Urothelium cell line (cell line): ENCODE results near the gene ACTRT2.

Experiments used
- DNase-seq: peaks from one replicate; pipeline ENCODE4 v3.0.0; 2011; ENCODE audit warnings: low spot score, mixed read lengths
- FAIRE-seq: peaks from 2 replicates; lab custom pipeline; 2011; peaks lifted over from hg19 to GRCh38; lab: Jason Lieb, UNC

Gene ACTRT2

GRCh38 chr1:3015744-3016143, 5.5 kb upstream of the ACTRT2 start:
- DNase-seq (no peak), FAIRE-seq (no peak)

- FAIRE-seq, result no peak
- DNase-seq, result no peak
These were observed 4.4 kb upstream of the ACTRT2 start for GRCh38 chr1:3016641-3017439.

DNA sequence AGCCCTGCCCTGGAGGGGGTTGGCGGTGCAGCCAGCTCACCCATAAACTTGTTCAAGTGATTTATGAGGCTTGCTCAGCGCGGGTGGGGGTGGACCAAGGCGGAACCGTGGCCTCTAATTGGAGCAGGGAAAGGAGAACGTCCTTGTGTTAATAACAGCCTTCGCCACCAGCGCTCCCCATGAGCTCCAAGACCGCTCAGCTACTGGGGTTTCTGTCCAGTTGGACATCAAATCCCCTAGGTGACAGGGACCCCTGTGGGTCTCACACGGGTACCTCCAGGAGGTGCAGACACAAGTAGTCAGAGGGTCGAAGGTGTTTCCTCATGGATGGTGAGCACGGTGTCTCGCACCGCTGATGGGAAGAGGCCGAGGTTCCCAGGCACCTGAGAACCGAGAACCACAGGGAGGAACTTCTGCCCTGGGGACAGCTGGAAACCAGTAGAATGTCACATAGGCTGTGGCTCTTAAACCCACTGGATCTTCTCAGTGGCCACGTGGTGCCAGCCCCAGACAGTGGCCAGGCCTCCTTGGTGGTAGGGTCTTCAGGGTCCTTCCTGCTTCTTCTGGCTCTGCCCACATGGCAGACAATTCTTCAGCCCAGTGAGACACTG, 3.7 kb upstream of the ACTRT2 start:
- FAIRE-seq (no peak), DNase-seq (no peak)

DNA sequence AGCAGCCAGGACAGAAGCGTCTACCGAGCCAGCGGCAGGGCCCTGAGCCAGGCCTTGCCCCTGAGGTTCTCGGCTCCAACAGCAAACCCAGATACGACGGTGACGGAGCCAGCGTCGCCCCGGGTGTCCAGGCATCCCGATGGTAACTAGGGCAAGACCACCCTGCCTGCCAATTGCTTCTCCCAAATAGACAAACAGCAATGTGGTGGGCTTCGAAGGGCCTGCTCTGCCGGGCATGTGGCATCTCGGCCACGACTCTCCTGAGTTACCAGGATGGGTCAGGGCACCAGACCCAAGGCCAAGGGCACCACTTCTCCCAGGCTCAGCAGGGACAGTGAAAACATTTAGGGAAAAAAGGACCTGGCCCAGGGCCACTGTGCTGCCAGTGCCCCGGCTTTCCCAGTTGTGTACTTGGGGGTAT, 3.2 kb upstream of the ACTRT2 start:
- FAIRE-seq (no peak), DNase-seq (no peak)

DNA sequence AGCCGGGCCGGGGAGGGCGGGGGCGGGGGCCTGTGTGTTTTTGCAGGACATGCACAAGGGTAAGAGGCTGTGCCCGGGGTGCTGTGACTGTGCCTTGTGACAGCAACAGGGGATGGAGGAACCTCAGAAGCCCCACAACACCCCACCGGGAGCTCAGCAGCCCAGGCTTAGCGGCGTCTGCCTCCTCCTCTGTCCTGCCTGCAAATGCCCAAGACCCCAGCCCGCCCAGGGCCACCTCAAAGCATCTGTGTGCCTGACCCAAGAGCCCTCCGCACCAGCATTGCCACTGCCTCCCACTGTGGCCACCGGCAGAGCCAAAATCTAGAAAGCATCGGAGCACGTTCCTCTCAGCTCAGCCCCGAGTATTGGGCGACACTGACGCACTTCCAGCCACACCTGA, 2.7 kb upstream of the ACTRT2 start:
- DNase-seq (no peak), FAIRE-seq (no peak)

DNA sequence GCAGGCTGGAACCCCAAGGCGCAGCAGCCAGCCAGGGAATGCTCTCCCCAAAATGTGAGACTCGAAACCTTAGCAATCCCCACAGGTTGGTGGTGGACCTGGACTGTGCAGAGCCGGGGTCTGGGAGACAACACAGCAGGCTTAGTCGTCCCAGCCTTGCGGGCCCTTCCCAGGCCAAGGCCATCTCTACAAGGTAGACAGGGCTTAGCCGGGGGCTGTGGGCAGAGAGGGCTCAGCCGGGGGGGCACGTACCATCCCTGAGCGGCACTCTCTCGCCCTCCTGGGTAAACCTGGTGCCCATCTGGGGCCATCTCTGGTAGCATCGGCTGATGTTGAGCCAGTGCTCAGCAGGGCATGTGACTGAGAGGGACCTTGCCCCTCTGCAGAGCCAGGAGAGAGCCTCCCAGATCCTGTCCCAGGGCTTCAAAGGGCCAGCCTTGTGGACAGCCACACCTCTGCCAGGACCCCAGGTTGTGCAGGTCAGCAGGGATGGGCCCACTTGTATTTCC, 2.2 kb upstream of the ACTRT2 start:
- no peak for DNase-seq
- no peak for FAIRE-seq

DNA sequence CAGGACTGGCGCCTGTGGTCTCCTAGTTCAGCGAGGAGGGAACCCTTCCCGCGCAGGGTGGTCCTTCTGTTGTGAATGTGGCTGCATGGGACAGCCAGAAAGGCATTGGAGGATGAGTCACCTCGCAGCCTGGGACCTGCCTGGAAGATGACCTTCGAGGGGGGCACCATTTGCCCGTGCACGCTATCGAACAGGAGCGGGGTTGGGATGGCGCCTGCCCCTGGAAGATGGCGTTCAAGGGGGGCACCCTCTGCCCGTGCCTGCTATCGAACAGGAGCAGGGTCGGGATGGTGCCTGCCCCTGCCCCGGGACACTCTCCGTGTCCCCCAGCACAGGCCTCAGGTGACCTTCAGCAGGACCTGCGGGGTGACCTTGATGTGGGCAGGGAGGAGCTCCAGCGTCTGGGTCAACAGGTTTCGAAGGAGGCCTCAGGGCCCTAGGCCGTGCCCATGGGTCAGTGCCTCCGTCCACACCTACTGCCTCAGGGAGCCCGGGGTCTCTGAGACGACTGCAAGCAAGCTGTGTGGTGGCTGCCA, 1.7 kb upstream of the ACTRT2 start:
- DNase-seq (no peak), FAIRE-seq (no peak)

GRCh38 chr1:3020263-3020909, 881 bp upstream of the ACTRT2 start:
- no peak for FAIRE-seq
- DNase-seq, result no peak

GRCh38 chr1:3021801-3022401, 634 bp downstream of the ACTRT2 start:
- FAIRE-seq (no peak), DNase-seq (no peak)

DNA sequence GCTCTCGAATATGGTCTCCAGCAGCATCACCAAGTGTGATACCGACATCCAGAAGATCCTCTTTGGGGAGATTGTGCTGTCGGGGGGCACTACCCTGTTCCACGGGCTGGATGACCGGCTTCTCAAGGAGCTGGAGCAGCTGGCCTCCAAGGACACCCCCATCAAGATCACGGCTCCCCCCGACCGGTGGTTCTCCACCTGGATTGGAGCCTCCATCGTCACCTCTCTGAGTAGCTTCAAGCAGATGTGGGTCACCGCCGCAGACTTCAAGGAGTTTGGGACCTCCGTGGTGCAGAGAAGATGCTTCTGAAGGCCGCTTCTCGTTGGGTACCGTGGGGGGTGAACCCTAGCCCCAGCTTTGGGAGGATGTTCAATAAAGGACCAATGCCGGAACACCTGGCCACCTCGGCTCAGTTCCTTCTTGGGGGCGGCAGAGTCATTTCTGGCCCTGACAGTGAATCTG, 1.3 kb downstream of the ACTRT2 start:
- FAIRE-seq (no peak), DNase-seq (no peak)

- no peak for FAIRE-seq
- DNase-seq, result no peak
These were observed 1.7 kb downstream of the ACTRT2 start for GRCh38 chr1:3022976-3023375.

- no peak for FAIRE-seq
These were observed 2.8 kb downstream of the ACTRT2 start for GRCh38 chr1:3024019-3024418.

DNA sequence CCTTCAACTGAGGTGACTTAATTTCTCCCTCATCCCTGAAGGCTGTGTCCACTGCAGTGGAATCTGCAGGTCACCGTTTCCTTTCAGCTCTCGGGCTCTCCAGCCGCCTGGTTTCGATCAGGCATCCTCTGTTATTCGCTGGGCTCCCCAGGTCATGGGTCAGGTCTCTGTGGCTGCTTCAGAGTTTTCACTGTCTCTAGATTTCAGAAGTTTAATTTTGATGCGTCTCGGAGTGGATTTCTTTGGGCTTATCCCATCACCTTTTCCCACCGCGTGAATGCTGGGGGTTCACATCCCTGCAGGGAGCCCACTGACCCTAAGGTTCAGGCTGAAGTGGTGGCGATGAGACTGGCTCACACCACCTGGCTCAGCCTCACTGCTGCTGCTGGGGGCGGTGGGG, 3.3 kb downstream of the ACTRT2 start:
- DNase-seq, result no peak
- FAIRE-seq, result no peak

More at GRCh38 chr1:3024019-3024418, 2.8 kb downstream of the ACTRT2 start:
- DNase-seq, result no peak

- DNase-seq (no peak), FAIRE-seq (no peak)
These were observed 4.9 kb downstream of the ACTRT2 start for GRCh38 chr1:3026124-3026523.

DNA sequence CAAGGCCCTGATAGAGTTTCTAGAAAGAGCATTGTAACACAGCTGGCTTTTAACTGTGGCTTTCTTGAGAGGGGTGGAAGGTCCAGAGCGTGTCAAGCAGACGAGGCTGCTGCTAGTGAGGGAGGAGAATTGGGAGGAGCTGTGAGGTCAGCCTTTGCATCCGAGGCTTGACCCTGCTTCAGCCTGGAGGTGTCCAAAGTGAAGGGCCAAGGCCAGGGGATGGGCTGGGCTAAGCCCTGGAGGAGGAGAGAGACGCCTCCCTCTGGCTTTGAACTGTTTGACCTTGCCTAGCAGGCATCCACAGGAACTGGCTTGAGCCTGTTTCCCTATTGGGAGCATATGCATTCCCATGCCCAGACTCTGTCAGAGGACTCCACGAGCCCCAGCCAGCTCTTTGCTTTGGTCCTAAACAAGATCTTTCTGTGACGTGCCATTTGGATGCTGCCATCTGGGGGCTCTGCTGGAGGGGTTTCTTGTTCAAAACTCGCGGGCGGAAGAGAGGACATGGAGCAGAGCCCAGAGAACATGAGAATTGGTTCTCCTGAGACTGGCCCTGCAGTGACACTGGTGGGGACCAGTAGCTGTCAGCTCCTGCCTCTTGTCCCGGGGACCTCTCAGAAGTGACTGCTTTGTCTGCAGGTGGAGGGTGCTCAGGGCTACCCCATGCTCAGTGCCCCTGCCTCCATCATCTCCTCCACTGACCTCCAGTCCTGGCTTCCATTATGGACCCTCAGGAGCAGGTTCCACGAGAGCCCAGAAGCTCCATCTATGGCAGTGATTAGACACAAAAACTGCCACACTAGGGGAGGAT, 5.5 kb downstream of the ACTRT2 start:
- DNase-seq, result no peak
- no peak for FAIRE-seq

DNA sequence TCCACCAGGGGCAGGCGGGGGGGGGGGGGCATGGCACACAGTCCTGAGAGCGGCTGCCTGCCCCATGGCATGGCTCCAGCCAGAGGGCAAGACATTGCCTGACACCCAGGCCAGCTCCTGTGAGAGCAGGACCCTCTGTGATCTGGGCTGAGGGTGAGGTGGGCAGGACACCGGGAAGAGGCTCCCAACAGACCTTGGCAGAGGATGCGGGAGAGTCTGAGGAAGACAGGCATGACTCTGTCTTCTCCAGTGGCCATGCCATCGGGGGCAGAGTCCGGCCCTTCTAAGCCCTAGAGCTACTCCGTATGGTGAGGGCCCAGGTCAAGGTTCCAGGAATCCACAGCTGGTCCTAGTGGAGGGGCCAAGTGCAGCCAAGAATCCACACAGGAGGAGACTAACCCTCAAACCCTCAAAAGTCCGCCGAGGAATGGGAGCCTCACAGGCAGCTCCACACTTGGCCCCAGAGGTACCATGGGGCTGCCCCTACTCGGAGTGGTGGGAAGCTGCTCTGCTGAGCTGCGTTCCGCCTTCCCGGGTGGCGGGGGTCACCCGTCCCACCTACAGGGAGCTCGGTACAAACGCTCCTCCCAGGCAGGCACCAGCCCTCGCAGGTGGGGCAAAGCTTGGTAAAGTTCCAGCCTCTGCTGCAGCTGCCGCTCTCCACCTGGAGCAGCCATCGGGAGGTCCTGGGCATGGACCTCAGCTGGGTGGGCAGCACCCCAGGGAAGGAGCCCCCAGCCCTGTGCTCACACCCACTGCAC, 6.5 kb downstream of the ACTRT2 start:
- FAIRE-seq (no peak), DNase-seq (no peak)

DNA sequence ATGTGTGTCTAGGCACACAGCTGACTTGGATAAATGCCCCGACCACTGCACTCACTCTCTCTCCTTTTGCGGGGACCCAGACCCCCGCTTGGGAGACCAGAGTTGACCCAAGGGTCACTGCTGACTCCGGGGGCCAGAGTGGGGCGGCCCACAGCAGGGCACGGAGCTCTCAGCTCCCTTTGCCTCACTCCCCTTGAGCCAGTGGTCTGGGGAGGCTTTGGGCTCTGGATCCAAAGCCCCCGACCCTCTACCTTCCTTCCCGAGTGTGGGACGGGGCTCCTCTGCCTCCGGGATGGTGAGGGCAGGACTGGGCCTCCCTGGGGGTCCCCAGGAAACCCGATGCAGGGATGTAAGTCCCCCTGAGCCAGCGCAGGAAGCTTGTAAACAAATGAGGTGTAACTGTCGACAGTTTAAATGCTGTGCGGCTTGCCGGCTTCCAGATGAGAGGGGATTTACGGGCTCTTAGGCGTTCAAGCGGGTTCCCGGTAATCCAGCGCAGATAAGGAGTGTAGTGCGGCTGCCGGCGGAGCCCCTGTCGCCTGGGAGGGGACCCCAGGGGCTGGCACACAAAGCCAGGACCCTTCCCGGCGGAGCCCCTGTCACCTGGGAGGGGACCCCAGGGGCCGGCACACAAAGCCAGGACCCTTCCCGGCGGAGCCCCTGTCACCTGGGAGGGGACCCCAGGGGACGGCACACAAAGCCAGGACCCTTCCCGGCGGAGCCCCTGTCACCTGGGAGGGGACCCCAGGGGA, 7.4 kb downstream of the ACTRT2 start:
- DNase-seq (no peak), FAIRE-seq (no peak)

GRCh38 chr1:3029481-3029961, 8.3 kb downstream of the ACTRT2 start:
- FAIRE-seq (no peak), DNase-seq (no peak)
